H1 (cell line): ENCODE data around the gene KDM8. TPM values are rescaled to one million over a fixed set of nuclear protein-coding genes. Genes with fewer than 3 reads are reported as not detected.

Source experiments
- CHD2 ChIP-seq: IDR thresholded peaks from 2 replicates; pipeline ENCODE4 v1.6.1; 2012; ENCODE audit warnings: low read length, improper control_type of control experiment
- KDM5A ChIP-seq: fragments of 200-600 bp; IDR thresholded peaks from 2 replicates; pipeline ENCODE4 v1.7.1; 2012; ENCODE audit warnings: mild to moderate bottlenecking, low read length, inconsistent platforms, mixed read lengths
- RBBP5 ChIP-seq: IDR thresholded peaks from 2 replicates; pipeline ENCODE4 v1.7.1; 2012; ENCODE audit warnings: low read depth, mild to moderate bottlenecking, inconsistent platforms, low read length, moderate library complexity, borderline replicate concordance
- SRF ChIP-seq: IDR thresholded peaks from 2 replicates; pipeline ENCODE4 v1.6.1; 2011; ENCODE audit warnings: mild to moderate bottlenecking, low read depth, low read length, moderate library complexity
- polyA plus RNA-seq, 7 experiments: library from polyadenylated mRNA; depleted of rRNA in 3 of 7; stranded (reverse) in 5 of 7; unstranded in 2 of 7; fragments of >200 nt in 5 of 7; fragments of 200-250 nt in 2 of 7; gene quantifications; 1 replicate in 5 of 7; 2 replicates in 1 of 7; 4 replicates in 1 of 7; pipeline versions ENCODE4 v1.2.1 to v1.2.3, GENCODE V29; 2011 to 2013; ENCODE audit warnings: missing spikeins in 2 of 7, mixed read lengths in 2 of 7
- total RNA-seq: library from RNA; stranded (reverse); fragmentation: NEBNext Ultra II Directional; extraction: Animal tissue kit (Norgen Biotek cat#: 25700); gene quantifications from 2 replicates; pipeline ENCODE4 v1.2.1, GENCODE V29; 2021
- TF ChIP-seq, protein P1 (sequence below): IDR thresholded peaks from 2 replicates; pipeline ENCODE4 v1.6.1; 2012; ENCODE audit warnings: inconsistent platforms

The KDM8 gene
- total and polyA plus RNA-seq, 2 of the 8 experiments (the other 6 are each of a cell fraction or from before 2014, with no cell fraction given), result 10.3 to 12.8 TPM

DNA sequence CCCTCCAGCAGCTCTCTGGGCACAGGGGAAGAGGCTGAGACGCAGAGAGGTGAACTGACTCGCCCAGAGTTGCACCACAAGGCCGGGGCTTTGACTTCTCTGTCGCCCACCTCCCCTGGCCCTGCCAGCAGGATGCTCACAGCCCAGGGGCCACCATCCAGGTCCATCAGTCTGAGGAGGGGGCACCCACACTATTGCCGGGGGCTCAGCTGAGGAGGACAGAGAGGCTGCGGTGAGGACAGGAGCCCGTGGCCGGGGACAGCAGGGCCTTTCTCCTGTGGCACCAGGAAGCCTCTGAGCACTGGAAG lies 32.6 kb downstream of the KDM8 start (continued):
- TF ChIP-seq, protein P1, sequence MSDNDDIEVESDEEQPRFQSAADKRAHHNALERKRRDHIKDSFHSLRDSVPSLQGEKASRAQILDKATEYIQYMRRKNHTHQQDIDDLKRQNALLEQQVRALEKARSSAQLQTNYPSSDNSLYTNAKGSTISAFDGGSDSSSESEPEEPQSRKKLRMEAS, result no peak
- no peak for TF ChIP-seq RBBP5
- no peak for TF ChIP-seq KDM5A
- no peak for TF ChIP-seq CHD2
- TF ChIP-seq SRF, result no peak
